NCI-H2029 (cell line): ENCODE measurements around the gene TMEM39A.
A peak's percentile ranks its signal among the peaks of the same experiment; 100 is the strongest.

Experiments used
- DNase-seq: peaks from one replicate; lab custom pipeline; 2025; lab: John Stamatoyannopoulos, UW

Gene TMEM39A

GRCh38 chr3:119401069-119401468 lies 62.3 kb downstream of the TMEM39A start:
- no peak for DNase-seq

GRCh38 chr3:119400466-119400865 lies 62.9 kb downstream of the TMEM39A start:
- no peak for DNase-seq

- no peak for DNase-seq
Measured at GRCh38 chr3:119396870-119397269, 66.5 kb downstream of the TMEM39A start.

GRCh38 chr3:119395923-119396358 lies 67.5 kb downstream of the TMEM39A start:
- DNase-seq = no peak

GRCh38 chr3:119388577-119388976 lies 74.8 kb downstream of the TMEM39A start:
- no peak for DNase-seq

GRCh38 chr3:119382134-119382533 lies 81.3 kb downstream of the TMEM39A start:
- DNase-seq = no peak

GRCh38 chr3:119380697-119381096 lies 82.7 kb downstream of the TMEM39A start:
- peak; percentile 67 for DNase-seq
